ENCODE measurements around the gene DCAF6.

The DCAF6 gene

GRCh38 chr1:167968569-167968968 lies 32.1 kb downstream of the DCAF6 start:
- H3K36me3 ChIP-seq (ENCODE audit: control insufficient read depth, insufficient read depth, low read length), result peaks cover 2% of the 10 kb centered on the region; the same call in 1 of the 2 replicates
- no peak overlapping the region for H3K4me3 ChIP-seq (ENCODE audit: low read depth, low read length)
- H3K9ac ChIP-seq (ENCODE audit: low read length), result no peak overlapping the region
- no peaks in the 10 kb centered on the region for H3K4me1 ChIP-seq (ENCODE audit: control insufficient read depth, insufficient read depth, low read length)
- H3K9me3 ChIP-seq (ENCODE audit: control insufficient read depth, insufficient read depth, low read depth, low read length), result no peaks in the 10 kb centered on the region
- H3K27me3 ChIP-seq (ENCODE audit: control insufficient read depth, insufficient read depth, low read length), result no peaks in the 10 kb centered on the region
- no peak overlapping the region for H3K27ac ChIP-seq (ENCODE audit: low read depth, low read length)

- H3K4me1 ChIP-seq (ENCODE audit: control insufficient read depth, insufficient read depth, low read length), result no peaks in the 10 kb centered on the region
- no peak overlapping the region for H3K27ac ChIP-seq (ENCODE audit: low read depth, low read length)
- no peaks in the 10 kb centered on the region for H3K9me3 ChIP-seq (ENCODE audit: control insufficient read depth, insufficient read depth, low read depth, low read length)
- no peak overlapping the region for H3K4me3 ChIP-seq (ENCODE audit: low read depth, low read length)
- H3K27me3 ChIP-seq (ENCODE audit: control insufficient read depth, insufficient read depth, low read length), result no peaks in the 10 kb centered on the region
- H3K9ac ChIP-seq (ENCODE audit: low read length), result no peak overlapping the region
- H3K36me3 ChIP-seq (ENCODE audit: control insufficient read depth, insufficient read depth, low read length), result peaks cover 21% of the 10 kb centered on the region
Measured at GRCh38 chr1:167973832-167974231, 37.3 kb downstream of the DCAF6 start.

- Histone ChIP-seq H3K4me1 (ENCODE audit: control insufficient read depth, insufficient read depth, low read length) (no peaks in the 10 kb centered on the region), H3K36me3 (ENCODE audit: control insufficient read depth, insufficient read depth, low read length) (peaks cover 21% of the 10 kb centered on the region), H3K27ac (ENCODE audit: low read depth, low read length) (no peak overlapping the region), H3K4me3 (ENCODE audit: low read depth, low read length) (no peak overlapping the region), H3K9me3 (ENCODE audit: control insufficient read depth, insufficient read depth, low read depth, low read length) (no peaks in the 10 kb centered on the region), H3K9ac (ENCODE audit: low read length) (no peak overlapping the region), H3K27me3 (ENCODE audit: control insufficient read depth, insufficient read depth, low read length) (no peaks in the 10 kb centered on the region)
Measured at GRCh38 chr1:167974698-167975097, 38.2 kb downstream of the DCAF6 start.

DNA sequence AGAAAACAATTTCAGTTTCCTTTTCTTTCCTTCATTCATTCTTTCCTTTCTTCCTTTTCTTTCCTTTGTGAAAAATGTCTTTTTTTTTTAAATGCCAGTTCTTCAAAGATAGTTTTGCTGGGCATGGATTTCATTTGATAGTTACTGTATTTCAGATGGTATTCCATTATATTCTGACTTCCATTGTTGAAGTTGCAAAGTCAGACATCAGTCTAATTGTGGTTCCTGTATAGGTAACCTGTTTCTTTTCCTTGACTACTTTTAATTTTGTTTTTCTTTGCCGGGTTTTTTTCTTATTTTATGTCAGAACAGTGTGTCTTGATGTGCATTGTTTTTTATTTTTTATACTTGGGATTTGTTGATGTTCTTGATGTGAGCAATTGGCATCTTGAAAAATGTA lies 40.8 kb downstream of the DCAF6 start:
- Histone ChIP-seq H3K27ac (ENCODE audit: low read depth, low read length) (no peak overlapping the region), H3K9ac (ENCODE audit: low read length) (no peak overlapping the region), H3K9me3 (ENCODE audit: control insufficient read depth, insufficient read depth, low read depth, low read length) (no peaks in the 10 kb centered on the region), H3K4me1 (ENCODE audit: control insufficient read depth, insufficient read depth, low read length) (no peaks in the 10 kb centered on the region), H3K36me3 (ENCODE audit: control insufficient read depth, insufficient read depth, low read length) (peaks cover 21% of the 10 kb centered on the region), H3K27me3 (ENCODE audit: control insufficient read depth, insufficient read depth, low read length) (no peaks in the 10 kb centered on the region), H3K4me3 (ENCODE audit: low read depth, low read length) (no peak overlapping the region)

- Histone ChIP-seq H3K4me1 (ENCODE audit: control insufficient read depth, insufficient read depth, low read length) (no peaks in the 10 kb centered on the region), H3K27me3 (ENCODE audit: control insufficient read depth, insufficient read depth, low read length) (no peaks in the 10 kb centered on the region), H3K27ac (ENCODE audit: low read depth, low read length) (no peak overlapping the region), H3K9me3 (ENCODE audit: control insufficient read depth, insufficient read depth, low read depth, low read length) (no peaks in the 10 kb centered on the region), H3K36me3 (ENCODE audit: control insufficient read depth, insufficient read depth, low read length) (no peaks in the 10 kb centered on the region), H3K9ac (ENCODE audit: low read length) (no peak overlapping the region), H3K4me3 (ENCODE audit: low read depth, low read length) (no peak overlapping the region)
Measured at GRCh38 chr1:167981933-167982332, 45.5 kb downstream of the DCAF6 start.

DNA sequence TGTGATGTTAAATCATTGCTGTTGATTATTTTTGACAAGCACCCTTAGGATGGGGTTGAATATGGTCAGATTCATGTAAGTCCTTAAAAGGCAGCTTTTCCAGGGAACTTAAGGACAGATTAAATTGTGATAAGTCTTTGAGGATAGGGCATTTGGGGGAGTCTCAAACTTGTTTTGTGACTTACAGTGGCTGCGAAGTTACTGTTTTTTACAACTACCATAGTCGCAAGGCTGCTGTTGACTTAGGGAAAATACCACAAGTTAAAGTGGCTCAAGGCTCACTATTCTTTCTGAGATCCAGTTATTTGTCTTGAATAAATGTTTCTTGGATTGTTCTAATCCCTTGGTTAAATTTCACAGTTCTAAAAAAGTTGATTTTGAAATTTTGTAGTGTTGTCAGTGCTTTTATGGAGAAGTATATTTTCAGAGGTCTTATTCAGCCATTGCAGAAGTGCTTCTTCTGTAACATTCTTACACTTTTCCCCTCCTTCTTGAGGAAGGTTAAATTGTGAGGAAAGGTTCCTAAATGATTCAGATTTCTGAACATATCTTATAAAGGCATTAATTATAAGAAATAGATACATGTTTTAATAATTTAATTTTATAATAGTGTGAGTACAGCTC lies 47.4 kb downstream of the DCAF6 start:
- Histone ChIP-seq H3K9me3 (ENCODE audit: control insufficient read depth, insufficient read depth, low read depth, low read length) (no peaks in the 10 kb centered on the region), H3K36me3 (ENCODE audit: control insufficient read depth, insufficient read depth, low read length) (no peaks in the 10 kb centered on the region), H3K27me3 (ENCODE audit: control insufficient read depth, insufficient read depth, low read length) (no peaks in the 10 kb centered on the region), H3K4me3 (ENCODE audit: low read depth, low read length) (no peak overlapping the region), H3K4me1 (ENCODE audit: control insufficient read depth, insufficient read depth, low read length) (no peaks in the 10 kb centered on the region), H3K9ac (ENCODE audit: low read length) (no peak overlapping the region), H3K27ac (ENCODE audit: low read depth, low read length) (no peak overlapping the region)

- no peak overlapping the region for H3K27ac ChIP-seq (ENCODE audit: low read depth, low read length)
- no peaks in the 10 kb centered on the region for H3K27me3 ChIP-seq (ENCODE audit: control insufficient read depth, insufficient read depth, low read length)
- no peak overlapping the region for H3K4me3 ChIP-seq (ENCODE audit: low read depth, low read length)
- no peaks in the 10 kb centered on the region for H3K9me3 ChIP-seq (ENCODE audit: control insufficient read depth, insufficient read depth, low read depth, low read length)
- H3K9ac ChIP-seq (ENCODE audit: low read length), result no peak overlapping the region
- no peaks in the 10 kb centered on the region for H3K4me1 ChIP-seq (ENCODE audit: control insufficient read depth, insufficient read depth, low read length)
- H3K36me3 ChIP-seq (ENCODE audit: control insufficient read depth, insufficient read depth, low read length), result no peaks in the 10 kb centered on the region
Measured at GRCh38 chr1:167984886-167985489, 48.5 kb downstream of the DCAF6 start.

DNA sequence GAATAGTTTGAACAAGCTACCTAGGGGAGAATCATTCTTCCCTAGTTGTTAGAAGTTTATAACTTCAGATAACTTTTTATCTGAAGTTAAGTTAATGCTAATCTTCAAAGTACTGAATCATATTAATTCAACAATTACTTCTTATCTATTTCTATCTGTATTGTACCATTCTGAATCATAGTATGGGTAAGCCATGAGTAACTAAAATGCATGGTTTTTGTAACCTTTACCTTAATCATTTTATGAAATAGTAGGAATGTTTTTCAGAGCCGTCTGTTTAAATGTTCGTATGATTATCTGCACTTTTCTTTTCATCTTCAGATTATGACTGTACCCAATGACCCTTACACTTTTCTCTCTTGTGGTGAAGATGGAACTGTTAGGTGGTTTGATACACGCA lies 50.7 kb downstream of the DCAF6 start:
- H3K27me3 ChIP-seq (ENCODE audit: control insufficient read depth, insufficient read depth, low read length), result no peaks in the 10 kb centered on the region
- H3K27ac ChIP-seq (ENCODE audit: low read depth, low read length), result no peak overlapping the region
- H3K4me1 ChIP-seq (ENCODE audit: control insufficient read depth, insufficient read depth, low read length), result no peaks in the 10 kb centered on the region
- H3K4me3 ChIP-seq (ENCODE audit: low read depth, low read length), result no peak overlapping the region
- H3K9ac ChIP-seq (ENCODE audit: low read length), result no peak overlapping the region
- no peaks in the 10 kb centered on the region for H3K9me3 ChIP-seq (ENCODE audit: control insufficient read depth, insufficient read depth, low read depth, low read length)
- peaks cover 8% of the 10 kb centered on the region for H3K36me3 ChIP-seq (ENCODE audit: control insufficient read depth, insufficient read depth, low read length)

DNA sequence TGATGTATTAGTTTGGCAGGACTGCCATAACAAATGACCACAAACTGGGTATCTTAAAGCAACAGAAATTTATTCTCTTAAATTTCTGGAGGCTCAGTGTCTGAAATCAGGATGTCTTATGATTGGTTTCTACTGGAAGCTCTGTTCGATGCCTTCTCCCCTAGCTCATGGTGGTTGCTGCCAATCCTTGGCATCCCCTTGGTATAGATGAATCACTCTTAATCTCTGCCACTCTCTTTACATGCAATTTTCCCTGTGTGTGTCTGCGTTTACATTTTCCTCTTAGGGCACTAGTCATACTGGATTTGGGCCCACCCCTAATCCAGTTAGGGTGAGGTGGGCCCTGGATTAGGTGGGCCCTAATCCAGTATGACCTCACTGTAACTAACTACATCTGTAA lies 55.1 kb downstream of the DCAF6 start:
- Histone ChIP-seq H3K27me3 (ENCODE audit: control insufficient read depth, insufficient read depth, low read length) (no peaks in the 10 kb centered on the region), H3K4me3 (ENCODE audit: low read depth, low read length) (no peak overlapping the region), H3K36me3 (ENCODE audit: control insufficient read depth, insufficient read depth, low read length) (peaks cover 22% of the 10 kb centered on the region), H3K9me3 (ENCODE audit: control insufficient read depth, insufficient read depth, low read depth, low read length) (no peaks in the 10 kb centered on the region), H3K4me1 (ENCODE audit: control insufficient read depth, insufficient read depth, low read length) (no peaks in the 10 kb centered on the region), H3K9ac (ENCODE audit: low read length) (no peak overlapping the region), H3K27ac (ENCODE audit: low read depth, low read length) (no peak overlapping the region)

GRCh38 chr1:167993720-167994119 lies 57.2 kb downstream of the DCAF6 start:
- Histone ChIP-seq H3K9me3 (ENCODE audit: control insufficient read depth, insufficient read depth, low read depth, low read length) (no peaks in the 10 kb centered on the region), H3K4me1 (ENCODE audit: control insufficient read depth, insufficient read depth, low read length) (peaks cover 2% of the 10 kb centered on the region; the same call in 1 of the 2 replicates), H3K36me3 (ENCODE audit: control insufficient read depth, insufficient read depth, low read length) (peaks cover 22% of the 10 kb centered on the region), H3K4me3 (ENCODE audit: low read depth, low read length) (no peak overlapping the region), H3K27ac (ENCODE audit: low read depth, low read length) (no peak overlapping the region), H3K9ac (ENCODE audit: low read length) (no peak overlapping the region), H3K27me3 (ENCODE audit: control insufficient read depth, insufficient read depth, low read length) (no peaks in the 10 kb centered on the region)

DNA sequence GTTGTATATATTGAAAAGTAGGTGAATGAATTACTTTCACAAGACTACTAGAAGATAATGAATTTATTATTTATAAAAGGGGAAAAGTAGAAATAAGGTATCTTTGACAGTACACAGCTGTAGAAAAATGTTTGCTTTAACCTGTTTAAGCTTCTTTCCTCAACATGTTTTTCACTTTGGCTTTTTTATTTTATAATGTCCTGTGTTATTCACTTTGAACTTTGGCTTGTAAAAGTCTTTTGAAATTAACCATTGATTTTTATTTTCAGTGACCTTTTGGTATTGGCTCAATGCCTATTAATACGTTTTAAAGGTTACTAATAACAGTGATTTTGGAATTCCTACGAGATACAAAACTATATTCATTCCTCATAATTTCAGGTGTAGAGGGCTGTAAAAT lies 58.1 kb downstream of the DCAF6 start:
- Histone ChIP-seq H3K27ac (ENCODE audit: low read depth, low read length) (no peak overlapping the region), H3K9me3 (ENCODE audit: control insufficient read depth, insufficient read depth, low read depth, low read length) (no peaks in the 10 kb centered on the region), H3K9ac (ENCODE audit: low read length) (no peak overlapping the region), H3K4me1 (ENCODE audit: control insufficient read depth, insufficient read depth, low read length) (peaks cover 9% of the 10 kb centered on the region; the same call in 1 of the 2 replicates), H3K4me3 (ENCODE audit: low read depth, low read length) (no peak overlapping the region), H3K36me3 (ENCODE audit: control insufficient read depth, insufficient read depth, low read length) (peaks cover 22% of the 10 kb centered on the region), H3K27me3 (ENCODE audit: control insufficient read depth, insufficient read depth, low read length) (no peaks in the 10 kb centered on the region)
